Measurements from ENCODE around the gene NDRG4.
A peak's percentile ranks its signal among the peaks of the same experiment; 100 is the strongest.

The NDRG4 gene, protein sequence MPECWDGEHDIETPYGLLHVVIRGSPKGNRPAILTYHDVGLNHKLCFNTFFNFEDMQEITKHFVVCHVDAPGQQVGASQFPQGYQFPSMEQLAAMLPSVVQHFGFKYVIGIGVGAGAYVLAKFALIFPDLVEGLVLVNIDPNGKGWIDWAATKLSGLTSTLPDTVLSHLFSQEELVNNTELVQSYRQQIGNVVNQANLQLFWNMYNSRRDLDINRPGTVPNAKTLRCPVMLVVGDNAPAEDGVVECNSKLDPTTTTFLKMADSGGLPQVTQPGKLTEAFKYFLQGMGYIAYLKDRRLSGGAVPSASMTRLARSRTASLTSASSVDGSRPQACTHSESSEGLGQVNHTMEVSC

DNA sequence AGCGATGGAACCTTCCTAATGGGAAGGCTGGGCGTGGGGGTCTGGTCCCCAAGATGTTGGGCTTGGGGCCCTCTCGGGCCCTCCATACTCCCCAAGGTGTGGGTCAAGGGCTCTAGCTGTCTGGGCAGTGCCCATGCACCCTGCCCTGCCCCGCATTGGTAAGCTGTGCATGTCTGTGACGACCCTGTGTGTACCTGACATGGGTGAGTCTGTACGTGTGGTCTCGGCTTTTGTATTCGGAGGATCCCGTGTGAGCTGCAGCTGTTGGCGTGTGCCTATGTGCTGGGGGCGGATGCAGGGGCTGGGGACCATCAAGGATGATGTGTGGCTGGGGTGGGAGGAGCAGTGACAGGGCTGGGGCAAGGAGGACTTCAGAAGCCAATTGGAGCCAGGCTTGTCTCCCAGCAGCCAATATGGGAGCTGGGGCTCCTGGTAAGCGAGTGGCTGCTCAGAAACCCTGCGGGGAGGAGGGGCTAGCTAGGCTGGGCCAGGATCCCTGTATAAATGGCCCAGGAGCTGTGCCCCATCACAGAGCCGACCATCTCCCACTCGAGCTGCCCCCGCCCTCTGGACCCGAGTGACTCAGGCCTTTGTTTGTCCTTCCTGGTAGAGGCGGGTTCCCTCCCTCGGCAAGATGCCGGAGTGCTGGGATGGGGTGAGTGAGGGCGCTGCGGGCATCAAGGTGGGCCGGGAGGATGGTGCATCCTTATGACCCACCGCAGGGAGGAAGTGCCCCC lies at the start of gene NDRG4:
TSS of gene NDRG4 (plus strand) at position 529 of the 737 bp plus-strand sequence. CDS start at position 635, 106 bp downstream.
- peaks cover 19% of the 10 kb centered on the region for H3K4me1 Mint-ChIP-seq (ENCODE audit: low read depth)
- no peaks in the 10 kb centered on the region for H3K36me3 Mint-ChIP-seq (ENCODE audit: low read depth)
- no peak within 1 kb of the TSS for H3K27ac Mint-ChIP-seq
- H3K4me3 Mint-ChIP-seq = peak within 1 kb of the TSS; percentile 73
- H3K9me3 Mint-ChIP-seq = no peaks in the 10 kb centered on the region
- peaks cover 18% of the 10 kb centered on the region for H3K27me3 Mint-ChIP-seq

GRCh38 chr16:58450590-58450989 lies 49.4 kb upstream of the NDRG4 start:
- no peak overlapping the region for H3K27ac Mint-ChIP-seq
- peaks cover 8% of the 10 kb centered on the region for H3K27me3 Mint-ChIP-seq
- H3K4me1 Mint-ChIP-seq (ENCODE audit: low read depth) = peaks cover 3% of the 10 kb centered on the region
- no peak overlapping the region for H3K4me3 Mint-ChIP-seq
- no peaks in the 10 kb centered on the region for H3K36me3 Mint-ChIP-seq (ENCODE audit: low read depth)
- H3K9me3 Mint-ChIP-seq = no peaks in the 10 kb centered on the region

DNA sequence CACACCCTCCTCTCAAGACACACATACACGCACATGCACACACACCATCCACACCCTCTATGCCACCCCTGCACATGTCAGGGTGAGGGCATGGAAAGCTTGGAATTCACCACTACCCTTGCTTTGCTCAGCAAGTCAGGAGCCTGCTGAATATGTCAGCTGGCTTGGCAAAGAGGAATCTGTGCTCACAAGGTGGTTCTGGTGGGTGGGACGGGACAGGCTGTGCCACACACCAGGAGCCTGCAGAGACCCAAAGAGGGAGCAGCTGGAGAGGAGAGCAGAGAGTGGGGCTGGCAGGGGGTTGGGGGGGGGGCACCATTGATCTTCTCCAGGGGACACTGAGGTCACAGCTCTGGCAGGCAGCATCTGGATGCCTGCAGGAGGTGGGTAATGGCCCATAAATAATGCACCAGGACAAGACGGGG lies 48.7 kb upstream of the NDRG4 start:
- peaks cover 3% of the 10 kb centered on the region for H3K4me1 Mint-ChIP-seq (ENCODE audit: low read depth)
- peaks cover 8% of the 10 kb centered on the region for H3K27me3 Mint-ChIP-seq
- H3K27ac Mint-ChIP-seq = no peak overlapping the region
- H3K4me3 Mint-ChIP-seq = no peak overlapping the region
- no peaks in the 10 kb centered on the region for H3K9me3 Mint-ChIP-seq
- no peaks in the 10 kb centered on the region for H3K36me3 Mint-ChIP-seq (ENCODE audit: low read depth)

DNA sequence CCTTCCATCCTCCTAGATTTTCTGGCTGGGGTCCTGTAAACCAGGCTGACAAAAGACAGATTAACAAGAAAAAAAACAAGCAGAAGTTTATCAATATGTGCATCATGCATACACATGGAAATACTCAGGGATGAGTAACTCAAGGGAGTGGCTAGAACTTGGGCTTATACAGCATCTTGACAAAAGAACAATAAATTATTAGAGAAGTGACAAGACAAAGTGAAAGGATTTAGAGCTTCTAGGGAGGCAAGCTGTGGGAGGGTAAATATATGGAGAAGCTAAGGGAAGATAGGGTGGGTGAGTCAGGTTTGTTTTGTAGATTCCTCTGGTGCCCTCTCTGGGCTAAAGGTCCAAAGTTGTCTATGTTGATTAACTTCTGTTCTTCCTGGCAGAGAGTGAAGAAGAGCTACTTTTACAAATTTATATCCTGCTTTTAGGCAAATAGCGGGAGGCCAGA lies 48.0 kb upstream of the NDRG4 start:
- H3K9me3 Mint-ChIP-seq = no peaks in the 10 kb centered on the region
- H3K27me3 Mint-ChIP-seq = peaks cover 8% of the 10 kb centered on the region
- H3K4me1 Mint-ChIP-seq (ENCODE audit: low read depth) = peaks cover 3% of the 10 kb centered on the region
- no peak overlapping the region for H3K4me3 Mint-ChIP-seq
- H3K36me3 Mint-ChIP-seq (ENCODE audit: low read depth) = no peaks in the 10 kb centered on the region
- H3K27ac Mint-ChIP-seq = no peak overlapping the region

GRCh38 chr16:58452640-58453039 lies 47.3 kb upstream of the NDRG4 start:
- H3K36me3 Mint-ChIP-seq (ENCODE audit: low read depth) = no peaks in the 10 kb centered on the region

GRCh38 chr16:58454178-58454577 lies 45.8 kb upstream of the NDRG4 start:
- no peaks in the 10 kb centered on the region for H3K36me3 Mint-ChIP-seq (ENCODE audit: low read depth)
- H3K9me3 Mint-ChIP-seq = no peaks in the 10 kb centered on the region
- H3K4me1 Mint-ChIP-seq (ENCODE audit: low read depth) = peaks cover 6% of the 10 kb centered on the region
- no peak overlapping the region for H3K27ac Mint-ChIP-seq
- H3K27me3 Mint-ChIP-seq = peaks cover 13% of the 10 kb centered on the region
- H3K4me3 Mint-ChIP-seq = no peak overlapping the region

More at GRCh38 chr16:58452640-58453039, 47.3 kb upstream of the NDRG4 start:
- Mint-ChIP-seq H3K27ac (no peak overlapping the region), H3K9me3 (no peaks in the 10 kb centered on the region), H3K27me3 (peaks cover 13% of the 10 kb centered on the region), H3K4me3 (no peak overlapping the region), H3K4me1 (ENCODE audit: low read depth) (peaks cover 3% of the 10 kb centered on the region)

DNA sequence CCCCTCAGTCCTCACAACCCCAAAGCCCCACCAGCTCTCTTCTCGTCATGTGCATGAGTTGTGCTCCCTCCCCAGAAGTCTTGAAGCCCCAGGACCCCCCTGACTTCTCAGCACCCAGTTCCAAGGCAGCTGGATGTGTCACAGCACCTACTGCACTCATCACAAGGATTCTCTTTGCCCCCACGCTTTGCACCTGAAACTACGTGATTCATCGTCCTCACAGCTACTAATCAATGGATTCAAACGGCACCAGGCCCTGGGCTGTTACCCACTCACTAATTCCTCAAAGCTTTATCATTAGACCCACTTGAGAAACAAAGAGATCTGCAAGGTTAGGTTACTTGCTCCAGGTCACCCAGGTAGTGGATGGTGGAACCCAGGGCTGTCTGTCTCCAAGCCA lies 45.1 kb upstream of the NDRG4 start:
- Mint-ChIP-seq H3K4me3 (no peak overlapping the region), H3K4me1 (ENCODE audit: low read depth) (peaks cover 11% of the 10 kb centered on the region), H3K27ac (no peak overlapping the region), H3K9me3 (no peaks in the 10 kb centered on the region), H3K27me3 (peaks cover 13% of the 10 kb centered on the region), H3K36me3 (ENCODE audit: low read depth) (no peaks in the 10 kb centered on the region)

DNA sequence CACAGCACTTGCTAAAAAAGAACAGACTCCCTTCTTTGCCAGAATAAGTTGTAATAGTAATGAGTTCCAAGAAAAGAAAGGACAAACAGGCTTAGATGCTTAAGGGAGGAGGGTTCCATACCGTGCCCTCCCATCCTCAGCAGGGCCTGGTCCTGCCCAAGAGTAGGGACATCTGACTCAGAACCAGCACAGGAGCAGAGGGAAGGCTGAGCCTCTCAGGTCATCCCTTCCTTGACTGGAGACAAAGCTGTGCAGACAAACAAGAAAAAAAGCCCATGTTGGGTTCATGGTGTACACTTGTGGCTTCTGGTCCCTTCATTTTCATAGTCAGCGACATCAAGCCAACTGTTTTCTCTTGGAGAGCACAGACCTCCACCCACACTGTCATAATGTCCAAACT lies 44.2 kb upstream of the NDRG4 start:
- no peaks in the 10 kb centered on the region for H3K36me3 Mint-ChIP-seq (ENCODE audit: low read depth)
- peaks cover 9% of the 10 kb centered on the region for H3K4me1 Mint-ChIP-seq (ENCODE audit: low read depth)
- H3K27ac Mint-ChIP-seq = no peak overlapping the region
- no peak overlapping the region for H3K4me3 Mint-ChIP-seq
- H3K27me3 Mint-ChIP-seq = peaks cover 16% of the 10 kb centered on the region
- H3K9me3 Mint-ChIP-seq = no peaks in the 10 kb centered on the region

DNA sequence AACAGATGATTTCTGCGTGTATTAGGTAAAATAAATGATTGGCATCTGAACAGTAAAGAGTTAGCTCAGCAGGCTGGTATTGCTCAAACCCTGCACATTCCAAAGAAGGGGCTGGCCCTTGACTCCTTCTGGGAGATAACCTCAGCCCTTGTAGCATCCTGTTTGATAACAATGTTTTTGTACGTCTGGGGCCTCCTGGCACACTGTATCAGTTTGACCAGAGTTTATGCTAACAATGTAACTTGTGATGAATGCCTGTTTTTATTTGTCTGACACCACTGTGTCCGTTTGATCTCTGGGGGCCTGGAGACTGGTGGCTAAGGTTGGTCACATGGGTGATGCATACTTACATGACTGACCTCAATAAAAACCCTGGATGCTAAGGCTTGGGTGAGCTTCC lies 43.8 kb upstream of the NDRG4 start:
- peaks cover 9% of the 10 kb centered on the region for H3K4me1 Mint-ChIP-seq (ENCODE audit: low read depth)
- no peak overlapping the region for H3K4me3 Mint-ChIP-seq
- peaks cover 19% of the 10 kb centered on the region for H3K27me3 Mint-ChIP-seq
- H3K36me3 Mint-ChIP-seq (ENCODE audit: low read depth) = no peaks in the 10 kb centered on the region
- no peak overlapping the region for H3K27ac Mint-ChIP-seq
- no peaks in the 10 kb centered on the region for H3K9me3 Mint-ChIP-seq

- Mint-ChIP-seq H3K4me3 (no peak overlapping the region), H3K36me3 (ENCODE audit: low read depth) (no peaks in the 10 kb centered on the region), H3K4me1 (ENCODE audit: low read depth) (peaks cover 9% of the 10 kb centered on the region), H3K27me3 (peaks cover 33% of the 10 kb centered on the region), H3K9me3 (no peaks in the 10 kb centered on the region), H3K27ac (peak overlapping the region; percentile 38)
Measured at GRCh38 chr16:58458606-58459343, 41.2 kb upstream of the NDRG4 start.

GRCh38 chr16:58459344-58460218 lies 40.4 kb upstream of the NDRG4 start:
- Mint-ChIP-seq H3K27ac (peak overlapping the region; percentile 38), H3K4me1 (ENCODE audit: low read depth) (peaks cover 9% of the 10 kb centered on the region), H3K4me3 (no peak overlapping the region), H3K9me3 (no peaks in the 10 kb centered on the region), H3K36me3 (ENCODE audit: low read depth) (no peaks in the 10 kb centered on the region), H3K27me3 (peaks cover 26% of the 10 kb centered on the region)

DNA sequence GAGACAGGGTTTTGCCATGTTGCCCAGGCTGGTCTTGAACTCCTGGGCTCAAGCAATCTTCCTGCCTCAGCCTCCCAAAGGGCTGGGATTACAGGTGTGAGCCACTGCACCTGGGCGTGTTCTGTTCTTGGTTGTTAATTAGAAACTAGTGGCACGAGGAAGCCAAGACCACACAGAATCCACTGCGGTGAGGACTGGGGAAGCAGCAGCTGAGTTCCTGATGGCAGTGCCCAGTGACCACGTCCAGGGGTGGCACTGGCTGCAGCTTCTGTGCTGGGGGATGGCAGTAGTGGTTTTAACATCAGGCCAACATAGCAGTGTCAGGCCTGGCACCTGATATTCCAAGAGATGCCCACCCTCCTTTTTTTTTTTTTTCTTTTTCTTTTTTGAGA lies 39.7 kb upstream of the NDRG4 start:
- H3K27me3 Mint-ChIP-seq = peaks cover 33% of the 10 kb centered on the region
- no peak overlapping the region for H3K4me3 Mint-ChIP-seq
- H3K4me1 Mint-ChIP-seq (ENCODE audit: low read depth) = peaks cover 12% of the 10 kb centered on the region
- H3K36me3 Mint-ChIP-seq (ENCODE audit: low read depth) = no peaks in the 10 kb centered on the region
- no peak overlapping the region for H3K27ac Mint-ChIP-seq
- H3K9me3 Mint-ChIP-seq = no peaks in the 10 kb centered on the region

GRCh38 chr16:58461056-58461455 lies 38.9 kb upstream of the NDRG4 start:
- H3K36me3 Mint-ChIP-seq (ENCODE audit: low read depth) = no peaks in the 10 kb centered on the region
- H3K4me1 Mint-ChIP-seq (ENCODE audit: low read depth) = peaks cover 12% of the 10 kb centered on the region
- H3K9me3 Mint-ChIP-seq = no peaks in the 10 kb centered on the region
- no peak overlapping the region for H3K4me3 Mint-ChIP-seq
- peaks cover 40% of the 10 kb centered on the region for H3K27me3 Mint-ChIP-seq
- no peak overlapping the region for H3K27ac Mint-ChIP-seq

DNA sequence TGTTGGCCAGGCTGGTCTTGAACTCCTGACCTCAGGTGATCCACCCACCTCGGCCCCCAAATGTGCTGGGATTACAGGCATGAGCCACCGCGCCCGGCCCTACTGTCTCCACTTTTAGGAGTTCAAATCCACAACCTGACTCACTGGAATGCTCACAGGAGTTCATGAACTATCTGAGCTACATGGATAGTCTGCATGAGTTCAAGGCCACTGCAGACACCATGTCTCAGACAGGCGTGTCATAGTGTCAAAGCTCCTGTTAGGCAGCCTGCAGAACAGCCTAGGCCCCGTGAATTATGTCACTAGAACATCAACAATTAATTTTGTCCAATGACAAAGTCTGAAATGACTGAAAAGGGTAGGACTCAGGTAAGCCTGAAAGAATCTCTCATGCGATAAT lies 38.3 kb upstream of the NDRG4 start:
- Mint-ChIP-seq H3K27ac (no peak overlapping the region), H3K4me3 (no peak overlapping the region), H3K27me3 (peaks cover 46% of the 10 kb centered on the region), H3K9me3 (no peaks in the 10 kb centered on the region), H3K36me3 (ENCODE audit: low read depth) (no peaks in the 10 kb centered on the region), H3K4me1 (ENCODE audit: low read depth) (peaks cover 12% of the 10 kb centered on the region)
